Right renal pelvis (tissue), 4 donors: Measurements from ENCODE around the gene CIRBP. TPM values are rescaled to one million over a fixed set of nuclear protein-coding genes. Genes with fewer than 3 reads are reported as not detected.

Experiments used
- DNase-seq, 4 donors: peaks; one replicate each; pipeline ENCODE4 v3.0.0-alpha.2; 2013; ENCODE audit warnings: low read depth in 4 of 4, low spot score in 3 of 4, missing footprints in 1 of 4
- polyA plus RNA-seq, 4 donors: library from polyadenylated mRNA; unstranded; fragments of 120-200 nt; gene quantifications; one replicate each; pipeline ENCODE4 v1.2.1, GENCODE V29; 2013; ENCODE audit not compliant: insufficient read length in 4 of 4

CIRBP gene
- polyA plus RNA-seq, 4 donors = 713 to 749 (median 717) TPM

DNA sequence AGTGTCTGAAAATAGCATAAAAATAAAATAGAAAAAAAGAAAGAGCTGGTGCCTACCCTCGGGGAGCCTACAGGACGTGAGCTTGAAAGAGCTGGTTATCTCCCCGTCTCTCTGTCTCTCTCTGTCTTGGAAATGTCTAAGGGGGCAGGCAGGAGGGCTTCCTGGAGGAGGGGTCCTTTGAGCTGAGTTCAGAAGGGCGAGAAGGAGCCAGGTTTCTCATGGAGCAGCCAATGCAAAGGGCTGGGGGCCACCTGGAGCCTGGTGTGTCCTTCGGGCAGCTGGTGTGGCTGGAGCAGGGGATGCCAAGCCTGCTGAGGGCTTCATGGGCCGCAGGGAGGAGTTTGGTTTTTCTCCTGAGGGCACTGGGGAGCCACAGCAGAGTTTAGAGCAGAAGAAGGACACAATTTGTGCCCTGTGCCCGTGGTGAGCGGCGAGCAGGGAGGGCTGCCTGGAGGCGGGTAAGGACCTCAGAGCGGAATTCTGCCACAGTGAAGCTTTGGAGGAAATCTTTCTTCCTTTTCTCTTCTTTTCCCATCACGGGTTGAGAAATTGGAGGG, 55.2 kb downstream of the CIRBP start:
- no peak for DNase-seq

Other genes starting within 250 kb of the CIRBP start
- 100 to 1,000 TPM in 2 of 4 donors, 10 to 100 TPM in 2; 98.1 to 152 (median 101) TPM for gene TMEM259, start 248.2 kb upstream of the CIRBP start, polyA plus RNA-seq
- not detected for gene RNU6-2, start 247.8 kb upstream of the CIRBP start, polyA plus RNA-seq
- gene CNN2, start 242.7 kb upstream of the CIRBP start, polyA plus RNA-seq = 100 to 1,000 TPM; 161 to 205 (median 176) TPM
- gene ABCA7, start 229.2 kb upstream of the CIRBP start, polyA plus RNA-seq = 1 to 10 TPM; 6.2 to 8.9 (median 7.6) TPM
- 10 to 100 TPM in 1 of 4 donors, 1 to 10 TPM in 3; 9.3 to 12.8 (median 9.7) TPM for gene ARHGAP45, start 202.2 kb upstream of the CIRBP start, polyA plus RNA-seq
- 100 to 1,000 TPM; 134 to 181 (median 142) TPM for gene POLR2E, start 174.0 kb upstream of the CIRBP start, polyA plus RNA-seq
- gene GPX4, start 165.3 kb upstream of the CIRBP start, polyA plus RNA-seq = 100 to 1,000 TPM; 242 to 321 (median 252) TPM
- gene SBNO2, start 95.1 kb upstream of the CIRBP start, polyA plus RNA-seq = 10 to 100 TPM; 11.8 to 23.5 (median 14.0) TPM
- 10 to 100 TPM; 50.1 to 65.9 (median 53.3) TPM for gene STK11, start 63.6 kb upstream of the CIRBP start, polyA plus RNA-seq
- gene CBARP, start 31.3 kb upstream of the CIRBP start, polyA plus RNA-seq = 1 to 10 TPM; 1.6 to 5.3 (median 1.7) TPM
- gene ATP5F1D, start 27.6 kb upstream of the CIRBP start, polyA plus RNA-seq = 100 to 1,000 TPM in 2 of 4 donors, 10 to 100 TPM in 2; 85.5 to 156 (median 99.3) TPM
- 10 to 100 TPM; 50.1 to 66.0 (median 52.7) TPM for gene MIDN, start 20.7 kb upstream of the CIRBP start, polyA plus RNA-seq
- gene FAM174C, start 6.2 kb downstream of the CIRBP start, polyA plus RNA-seq = 10 to 100 TPM; 18.7 to 30.6 (median 19.8) TPM
- 1 to 10 TPM; 1.6 to 4.0 (median 2.1) TPM for gene EFNA2, start 16.5 kb downstream of the CIRBP start, polyA plus RNA-seq
- 100 to 1,000 TPM in 1 of 4 donors, 10 to 100 TPM in 3; 50.1 to 105 (median 55.7) TPM for gene NDUFS7, start 114.6 kb downstream of the CIRBP start, polyA plus RNA-seq
- 10 to 100 TPM; 26.9 to 49.8 (median 30.8) TPM for gene GAMT, start 132.2 kb downstream of the CIRBP start, polyA plus RNA-seq
- gene DAZAP1, start 138.3 kb downstream of the CIRBP start, polyA plus RNA-seq = 10 to 100 TPM; 77.5 to 89.8 (median 83.4) TPM
- gene RPS15, start 169.1 kb downstream of the CIRBP start, polyA plus RNA-seq = 100 to 1,000 TPM; 509 to 913 (median 548) TPM
- 1 to 10 TPM in 3 of 4 donors, under 1 TPM in 1; 0.97 to 1.8 (median 1.5) TPM for gene APC2, start 180.8 kb downstream of the CIRBP start, polyA plus RNA-seq
- gene C19orf25, start 209.9 kb downstream of the CIRBP start, polyA plus RNA-seq = 10 to 100 TPM; 22.3 to 38.3 (median 25.8) TPM
- 1 to 10 TPM; 3.4 to 7.9 (median 5.1) TPM for gene PCSK4, start 221.0 kb downstream of the CIRBP start, polyA plus RNA-seq
- 10 to 100 TPM in 3 of 4 donors, 1 to 10 TPM in 1; 9.9 to 31.5 (median 17.0) TPM for gene REEP6, start 221.8 kb downstream of the CIRBP start, polyA plus RNA-seq
- gene ADAMTSL5, start 243.7 kb downstream of the CIRBP start, polyA plus RNA-seq = 1 to 10 TPM in 2 of 4 donors, under 1 TPM in 2; 0.24 to 1.5 (median 0.80) TPM